DMS53 (cell line): ENCODE data around the gene CLP1.

Source experiments
- DNase-seq: peaks from one replicate; lab custom pipeline; 2025; lab: John Stamatoyannopoulos, UW

The CLP1 gene

GRCh38 chr11:57657194-57658022, at the start of gene CLP1:
TSS of gene CLP1 (plus strand) at chr11:57657762. CDS start at chr11:57659477, 1,715 bp downstream.
- peak; percentile 95 for DNase-seq

- no peak for DNase-seq
Measured at GRCh38 chr11:57610170-57610569, 47.4 kb upstream of the CLP1 start.

DNA sequence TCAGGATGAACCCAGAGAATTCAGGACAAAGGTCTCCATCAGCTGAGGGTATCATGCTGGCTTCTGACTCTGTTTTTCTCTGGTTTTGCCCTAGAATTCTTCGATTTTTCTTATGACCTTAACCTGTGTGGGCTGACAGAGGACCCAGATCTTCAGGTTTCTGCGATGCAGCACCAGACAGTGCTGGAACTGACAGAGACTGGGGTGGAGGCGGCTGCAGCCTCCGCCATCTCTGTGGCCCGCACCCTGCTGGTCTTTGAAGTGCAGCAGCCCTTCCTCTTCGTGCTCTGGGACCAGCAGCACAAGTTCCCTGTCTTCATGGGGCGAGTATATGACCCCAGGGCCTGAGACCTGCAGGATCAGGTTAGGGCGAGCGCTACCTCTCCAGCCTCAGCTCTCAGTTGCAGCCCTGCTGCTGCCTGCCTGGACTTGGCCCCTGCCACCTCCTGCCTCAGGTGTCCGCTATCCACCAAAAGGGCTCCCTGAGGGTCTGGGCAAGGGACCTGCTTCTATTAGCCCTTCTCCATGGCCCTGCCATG, 43.3 kb upstream of the CLP1 start:
- no peak for DNase-seq

- no peak for DNase-seq
Measured at GRCh38 chr11:57615308-57615707, 42.3 kb upstream of the CLP1 start.

DNA sequence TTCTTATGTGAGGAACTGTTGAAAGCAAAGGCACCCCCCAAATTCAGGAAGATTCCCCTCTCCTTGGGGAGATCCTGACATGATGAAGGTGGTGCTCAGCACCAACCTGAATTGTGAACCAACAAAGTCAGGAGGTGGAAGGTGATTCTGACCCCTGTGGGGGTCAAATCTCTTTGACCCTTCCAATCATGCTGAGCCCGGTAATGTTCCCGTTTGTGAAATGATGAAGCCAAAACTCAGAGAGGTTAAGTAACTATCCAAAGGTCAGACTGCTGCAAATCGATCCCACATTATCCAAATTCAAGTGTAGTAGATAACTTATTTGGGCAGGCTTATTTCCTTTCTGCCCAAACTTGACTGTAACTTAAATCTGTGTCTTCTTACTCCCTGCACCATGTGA, 41.0 kb upstream of the CLP1 start:
- no peak for DNase-seq

DNA sequence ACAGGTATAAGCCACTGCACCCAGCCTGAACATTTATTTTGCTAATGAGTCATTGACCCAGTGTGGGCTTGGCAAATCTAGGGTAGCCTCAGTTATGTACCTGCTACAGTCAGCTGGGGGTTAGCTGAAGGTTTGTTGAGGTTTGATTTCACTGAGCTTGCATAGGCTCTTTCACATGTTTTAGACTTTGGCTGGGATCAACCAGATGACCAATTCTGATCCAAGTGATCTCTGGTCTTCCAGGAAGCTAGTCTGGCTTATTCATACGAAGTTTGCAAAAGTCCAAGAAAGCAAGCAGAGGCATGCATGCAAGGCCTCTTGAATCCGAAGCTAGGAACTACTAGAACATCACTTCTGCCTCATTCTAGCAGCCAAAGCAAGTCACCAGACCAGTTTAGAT, 39.1 kb upstream of the CLP1 start:
- DNase-seq: no peak

DNA sequence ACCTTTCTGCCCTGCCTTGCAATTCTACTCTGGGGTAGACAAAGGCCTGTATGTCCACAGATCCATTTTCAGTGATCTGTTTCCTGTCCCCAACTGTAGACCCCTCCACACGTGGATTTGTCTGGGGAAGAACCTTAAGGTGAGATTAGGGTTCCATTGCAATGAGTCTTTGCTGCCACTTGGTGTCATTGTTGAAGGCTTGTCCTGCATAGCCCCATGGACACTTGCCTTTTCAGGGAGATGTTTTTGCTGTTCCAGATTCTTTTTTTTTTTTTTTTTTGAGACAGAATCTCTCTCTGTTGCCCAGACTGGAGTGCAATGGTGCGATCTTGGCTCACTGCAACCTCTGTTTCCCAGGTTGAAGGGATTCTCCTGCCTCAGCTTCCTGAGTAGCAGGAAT, 38.2 kb upstream of the CLP1 start:
- no peak for DNase-seq

- DNase-seq: peak; percentile 1
Measured at GRCh38 chr11:57620467-57620866, 37.1 kb upstream of the CLP1 start.

GRCh38 chr11:57622263-57622662, 35.3 kb upstream of the CLP1 start:
- DNase-seq: no peak

DNA sequence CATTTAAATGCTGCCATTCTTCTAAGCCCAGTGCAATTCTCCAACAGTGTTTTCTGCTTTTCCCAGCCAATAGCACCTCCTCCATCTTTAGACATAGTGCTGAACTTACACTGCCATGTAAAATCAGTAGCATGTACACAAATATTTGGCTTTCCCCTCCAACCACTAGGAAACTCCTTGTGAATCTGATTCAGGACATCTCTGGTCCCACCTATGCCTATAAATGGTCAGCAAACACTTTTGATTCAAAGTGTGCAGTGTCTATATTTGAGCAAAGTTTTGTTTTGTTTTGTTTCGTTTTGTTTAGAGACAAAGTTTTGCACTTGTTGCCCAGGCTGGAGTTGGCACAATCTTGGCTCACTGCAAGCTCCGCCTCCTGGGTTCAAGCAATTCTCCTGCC, 32.7 kb upstream of the CLP1 start:
- DNase-seq: no peak

GRCh38 chr11:57626895-57627294, 30.7 kb upstream of the CLP1 start:
- DNase-seq: no peak

- DNase-seq: no peak
Measured at GRCh38 chr11:57630171-57630570, 27.4 kb upstream of the CLP1 start.

DNA sequence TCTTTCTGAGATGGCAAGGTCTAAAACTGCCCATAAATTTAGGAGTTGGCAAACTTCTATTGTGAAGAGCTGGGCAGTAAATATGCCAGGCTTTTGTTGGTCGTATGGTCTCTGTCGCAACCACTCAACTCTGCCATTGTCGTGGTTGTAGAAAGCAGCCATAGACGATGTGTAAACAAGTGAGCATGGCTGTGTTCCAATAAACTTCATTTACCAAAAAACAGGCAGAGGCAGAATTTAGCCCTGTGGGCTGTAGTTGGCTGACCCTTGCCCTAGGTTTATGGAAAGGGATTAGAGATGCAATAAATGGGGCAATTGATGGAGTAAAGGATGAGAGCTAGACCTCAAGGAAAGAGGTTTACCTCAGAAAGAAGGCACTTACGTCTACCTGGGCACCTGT, 25.4 kb upstream of the CLP1 start:
- no peak for DNase-seq

- no peak for DNase-seq
Measured at GRCh38 chr11:57633394-57634070, 24.0 kb upstream of the CLP1 start.

- no peak for DNase-seq
Measured at GRCh38 chr11:57634311-57634710, 23.3 kb upstream of the CLP1 start.

- no peak for DNase-seq
Measured at GRCh38 chr11:57635246-57635645, 22.3 kb upstream of the CLP1 start.

DNA sequence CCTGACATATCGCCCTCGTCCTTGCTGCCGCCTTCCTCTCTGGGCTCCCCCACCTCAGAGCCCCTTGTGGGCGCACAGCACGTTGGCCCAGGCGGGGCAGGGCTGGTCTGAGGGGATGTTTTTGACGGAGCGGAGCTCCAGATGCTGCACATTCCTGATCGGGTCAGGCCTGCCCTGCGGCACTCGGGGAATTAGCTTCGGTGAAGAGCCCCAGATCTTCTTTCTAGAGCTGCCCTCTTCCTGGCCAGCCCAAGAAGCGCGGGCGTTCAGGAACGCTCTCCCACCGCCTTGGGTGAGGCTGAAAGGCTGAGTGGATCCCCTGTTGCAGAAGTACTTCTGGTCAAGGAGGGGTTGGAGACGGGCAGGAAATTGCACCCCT, 19.9 kb upstream of the CLP1 start:
- no peak for DNase-seq

DNA sequence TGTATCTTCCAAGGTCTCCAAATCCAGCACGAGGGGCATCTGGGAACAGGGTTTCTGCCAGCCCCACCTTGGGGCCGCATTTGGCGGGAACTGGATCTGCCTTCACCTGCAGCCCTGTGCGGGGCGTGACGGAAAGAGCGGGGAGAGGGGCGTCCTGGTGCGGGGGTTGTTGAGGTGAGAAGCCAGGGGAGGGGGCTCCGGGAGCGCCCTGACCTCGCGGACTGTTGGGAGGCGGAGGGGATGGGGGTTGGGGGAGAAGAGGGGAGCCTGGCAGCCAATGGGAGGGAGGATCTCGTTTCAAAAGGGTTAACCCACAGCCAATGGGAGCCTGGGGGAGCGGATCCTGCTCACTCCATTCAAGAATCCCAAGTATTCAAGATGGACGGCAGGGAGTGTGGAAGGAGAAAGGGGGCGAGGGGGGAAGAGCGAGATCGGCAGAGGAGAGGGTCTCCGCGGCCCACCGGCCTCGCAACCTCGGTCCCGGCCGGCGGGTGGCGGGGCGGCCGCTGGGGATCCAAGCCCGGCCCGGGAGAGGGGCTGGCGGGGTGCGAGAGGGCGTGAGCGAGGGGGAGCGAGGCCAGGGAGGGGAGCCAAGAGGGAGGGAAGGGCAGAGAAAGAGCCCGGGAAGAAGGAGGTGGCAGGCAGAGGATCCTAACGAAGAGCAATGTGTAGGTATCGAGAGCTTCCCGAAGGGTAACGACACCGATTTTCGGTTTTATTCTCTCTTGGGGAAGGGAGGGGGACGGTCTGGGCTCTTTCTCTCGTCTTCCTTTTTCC, 19.4 kb upstream of the CLP1 start:
- DNase-seq: peak; percentile 23

DNA sequence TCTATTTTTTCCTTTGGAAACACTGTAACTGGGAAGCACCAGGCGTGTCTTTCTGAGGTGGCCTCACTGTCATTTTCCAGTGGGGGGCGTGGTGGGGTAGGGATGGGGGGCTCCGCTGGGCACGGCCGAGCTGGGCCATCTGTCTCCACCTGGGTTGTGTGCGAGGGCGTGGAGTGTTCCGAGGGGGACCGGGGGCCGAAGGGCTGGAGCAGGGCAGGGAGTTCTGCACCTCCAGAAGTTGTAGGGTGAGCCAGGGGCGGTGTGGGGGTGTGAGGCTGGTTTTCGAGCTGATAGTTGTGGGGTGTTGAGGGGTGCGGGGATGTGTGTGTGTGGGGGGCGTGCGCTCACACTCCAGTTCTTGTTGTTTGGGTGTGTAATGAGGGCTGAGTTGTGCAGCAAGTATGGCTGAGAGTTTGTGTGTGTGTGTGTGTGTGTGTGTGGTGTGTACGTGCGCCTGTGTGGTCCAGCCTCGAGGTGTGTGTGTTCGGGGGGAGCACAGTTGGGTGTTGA, 18.7 kb upstream of the CLP1 start:
- DNase-seq: no peak

GRCh38 chr11:57639321-57640067, 18.1 kb upstream of the CLP1 start:
- DNase-seq: no peak

DNA sequence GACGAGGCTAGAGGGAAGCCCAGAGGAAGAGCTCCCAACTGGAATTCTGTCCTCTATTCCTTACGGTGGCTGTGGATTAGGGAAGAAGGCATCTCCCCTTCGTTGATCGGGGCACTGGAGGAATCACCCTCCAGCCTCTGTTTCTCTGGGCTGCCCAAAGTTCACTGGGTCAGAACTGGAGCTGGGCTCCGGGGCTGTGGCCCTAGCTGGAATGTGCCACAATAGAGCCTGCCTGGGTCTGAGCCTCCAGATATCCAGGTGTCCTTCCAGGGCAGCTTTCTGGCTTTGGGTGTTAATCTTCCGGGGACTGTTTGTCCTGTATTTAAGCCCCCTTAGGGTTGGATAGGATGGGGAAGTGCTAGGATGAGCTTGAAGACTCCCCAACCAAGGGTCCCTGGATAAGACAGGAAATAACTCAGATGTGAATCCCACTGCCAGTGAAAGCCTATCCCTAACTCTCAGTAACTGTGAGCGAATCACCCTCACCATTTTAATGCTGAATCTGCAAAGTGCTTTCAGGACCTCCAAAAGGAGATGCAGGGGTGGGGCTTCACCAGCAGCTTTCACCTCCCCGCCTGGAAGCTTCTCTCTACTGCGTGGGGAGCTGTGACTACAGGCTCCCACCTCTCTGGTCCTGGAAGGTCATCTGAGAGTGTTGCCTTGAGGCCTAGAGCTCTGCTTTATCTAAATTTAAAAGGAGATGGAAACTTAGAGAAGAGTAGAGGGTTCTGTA, 17.3 kb upstream of the CLP1 start:
- no peak for DNase-seq
